IMR-90 (cell line): ENCODE measurements around the gene PNKD.

Experiments
- BHLHE40 ChIP-seq: fragments of 150-350 bp; IDR thresholded peaks from 2 replicates; pipeline ENCODE4 v1.6.1; 2016; ENCODE audit warnings: mild to moderate bottlenecking, low read depth, low read length
- CEBPB ChIP-seq: IDR thresholded peaks from 2 replicates; pipeline ENCODE4 v1.6.1; 2012; ENCODE audit warnings: low read depth, low read length, improper control_type of control experiment
- CHD1 ChIP-seq: IDR thresholded peaks from 2 replicates; pipeline ENCODE4 v1.6.1; 2012; ENCODE audit warnings: low read depth, low read length, improper control_type of control experiment
- CTCF ChIP-seq: conservative IDR thresholded peaks from 2 replicates; pipeline ENCODE4 v1.5.1; 2012; ENCODE audit warnings: mild to moderate bottlenecking, low read depth, low read length, improper control_type of control experiment
- ELK1 ChIP-seq: fragments of 150-350 bp; IDR thresholded peaks from 2 replicates; pipeline ENCODE4 v1.6.1; 2016; ENCODE audit warnings: low read depth, mild to moderate bottlenecking, low read length, moderate library complexity, borderline replicate concordance
- FOS ChIP-seq: fragments of 150-350 bp; IDR thresholded peaks from 2 replicates; pipeline ENCODE4 v1.6.1; 2016; ENCODE audit warnings: low read depth, low read length
- MAFK ChIP-seq: IDR thresholded peaks from 2 replicates; pipeline ENCODE4 v1.6.1; 2012; ENCODE audit warnings: low read depth, low read length, improper control_type of control experiment
- MXI1 ChIP-seq: IDR thresholded peaks from 2 replicates; pipeline ENCODE4 v1.6.1; 2012; ENCODE audit warnings: low read depth, mild to moderate bottlenecking, low read length, moderate library complexity, borderline replicate concordance
- POLR2A ChIP-seq: IDR thresholded peaks from 2 replicates; pipeline ENCODE4 v1.6.1; 2012; ENCODE audit warnings: mild to moderate bottlenecking, low read depth, low read length
- RAD21 ChIP-seq: IDR thresholded peaks from 2 replicates; pipeline ENCODE4 v1.6.1; 2012; ENCODE audit warnings: low read length, improper control_type of control experiment
- RCOR1 ChIP-seq: IDR thresholded peaks from 2 replicates; pipeline ENCODE4 v1.6.1; 2012; ENCODE audit warnings: mild to moderate bottlenecking, low read length, improper control_type of control experiment; ENCODE audit not compliant: insufficient replicate concordance
- RFX5 ChIP-seq: IDR thresholded peaks from 2 replicates; pipeline ENCODE4 v1.8.0; 2012; ENCODE audit warnings: low read depth, mild to moderate bottlenecking, low read length, moderate library complexity
- SMC3 ChIP-seq: fragments of 150-350 bp; IDR thresholded peaks from 2 replicates; pipeline ENCODE4 v1.6.1; 2016; ENCODE audit warnings: low read depth, mild to moderate bottlenecking, antibody characterized with exemption, low read length, moderate library complexity
- USF2 ChIP-seq: fragments of 150-350 bp; IDR thresholded peaks from 2 replicates; pipeline ENCODE4 v1.6.1; 2017; ENCODE audit warnings: mild to moderate bottlenecking, antibody characterized with exemption, low read length, low read depth

GRCh38 chr2:218366621-218367414 lies 96.5 kb downstream of the PNKD start:
- TF ChIP-seq CTCF (no peak), USF2 (no peak), RAD21 (no peak), CEBPB (no peak), RFX5 (no peak), BHLHE40 (no peak), ELK1 (no peak), MAFK (no peak), FOS (no peak), POLR2A (no peak), CHD1 (no peak), RCOR1 (no peak), MXI1 (no peak), SMC3 (no peak)
